ENCODE measurements around the gene ZBTB32. TPM values are rescaled to one million over a fixed set of nuclear protein-coding genes. Genes with fewer than 3 reads are reported as not detected.

ZBTB32 gene
- polyA plus RNA-seq, 1 of the 3 experiments (the other 2 are of a cell fraction) = not detected

- Histone ChIP-seq H3K9ac (peak overlapping the region; percentile 67; the same call in 1 of the 2 replicates), H3K4me3 (ENCODE audit: low read depth in 2 of 2, low read length in 1 of 2) (peak overlapping the region; percentile 63 to 88; a peak in 3 of 4 replicates), H3K27me3 (ENCODE audit: insufficient read depth) (no peaks in the 10 kb centered on the region), H3K36me3 (replicated peaks in 1 of 2; ENCODE audit: control insufficient read depth in 1 of 2, insufficient read depth in 2 of 2, low read length in 1 of 2) (peaks cover 6 to 35% of the 10 kb centered on the region in 2 experiments), H3F3A (replicated peaks; ENCODE audit: insufficient read depth) (peaks cover 10% of the 10 kb centered on the region), H3K27ac (ENCODE audit: low read depth in 2 of 2, low read length in 1 of 2) (peak overlapping the region in 1 of 2 experiments; percentile 76; a peak in 1 of 4 replicates), H4K20me1 (ENCODE audit: insufficient read depth) (no peaks in the 10 kb centered on the region), H3K4me2 (peak overlapping the region; percentile 97), H3K79me2 (ENCODE audit: insufficient read depth) (no peaks in the 10 kb centered on the region; the same call in 1 of the 2 replicates), H3K9me2 (no peaks in the 10 kb centered on the region), H3K9me3 (no peaks in the 10 kb centered on the region), H3K4me1 (ENCODE audit: control insufficient read depth in 1 of 2, insufficient read depth in 2 of 2, low read depth in 1 of 2, low read length in 1 of 2) (peaks cover 4 to 18% of the 10 kb centered on the region in 2 experiments; a peak in 2 of 4 replicates), H2AFZ (ENCODE audit: low read depth) (no peak overlapping the region)
- TF ChIP-seq REST (IDR thresholded peaks at IDR 0.05; ENCODE audit: low read depth, low read length) (no peak), EP300 (IDR thresholded peaks at IDR 0.05; ENCODE audit: borderline replicate concordance in 1 of 2, low read depth in 1 of 2, low read length in 1 of 2) (no peak), TAF1 (IDR thresholded peaks at IDR 0.05; ENCODE audit: borderline replicate concordance, low read depth, low read length) (no peak), RXRA (IDR thresholded peaks at IDR 0.05; ENCODE audit: borderline replicate concordance, low read depth) (no peak), MXI1 (IDR thresholded peaks at IDR 0.05; ENCODE audit: low read depth, low read length) (no peak), POLR2AphosphoS5 (IDR thresholded peaks at IDR 0.05; ENCODE audit: low read depth, low read length) (no peak; the same call in 1 of the 2 replicates), GABPA (IDR thresholded peaks at IDR 0.05; ENCODE audit: low read depth) (no peak), FOXM1 (IDR thresholded peaks at IDR 0.05; ENCODE audit: low read depth) (no peak), NFIC (IDR thresholded peaks at IDR 0.05; ENCODE audit: borderline replicate concordance) (no peak), YY1 (IDR thresholded peaks at IDR 0.05; ENCODE audit: low read depth) (no peak), TCF12 (IDR thresholded peaks at IDR 0.05) (no peak), TEAD4 (IDR thresholded peaks at IDR 0.05; ENCODE audit: borderline replicate concordance, insufficient read depth) (no peak), CHD2 (IDR thresholded peaks at IDR 0.05; ENCODE audit: low read length, partially characterized antibody) (no peak), JUND (IDR thresholded peaks at IDR 0.05) (no peak), FOXJ3 (CRISPR knock-in tag; IDR thresholded peaks at IDR 0.05) (no peak), USF2 (IDR thresholded peaks at IDR 0.05; ENCODE audit: borderline replicate concordance, low read depth, low read length) (no peak)
- DNase-seq = no peak
- 85% methylated on average over 21 of the region's 29 CpGs for WGBS (ENCODE audit: low lambda C conversion rate)
- ChIA-PET POLR2A (interaction anchor here (1.0 to 2.0 kb wide), 5 partner anchors 9 to 80 kb away, joined by 3 to 10 read pairs (median 5); partner anchors contain the start of gene HSPB6), CTCF (interaction anchor here (0.7 to 1.6 kb wide), 6 partner anchors 12 to 695 kb away, joined by 3 to 7 read pairs (median 3); no protein-coding TSS in a partner anchor)
Observed at GRCh38 chr19:35739275-35740107, 35.1 kb downstream of the ZBTB32 start.
